T follicular helper cell (primary cell): ENCODE data around the gene ATP6V1G1.

Experiments used
- DNase-seq: peaks from one replicate; pipeline ENCODE4 v3.0.0-alpha.2; 2020; ENCODE audit warnings: low read depth

The ATP6V1G1 gene

DNA sequence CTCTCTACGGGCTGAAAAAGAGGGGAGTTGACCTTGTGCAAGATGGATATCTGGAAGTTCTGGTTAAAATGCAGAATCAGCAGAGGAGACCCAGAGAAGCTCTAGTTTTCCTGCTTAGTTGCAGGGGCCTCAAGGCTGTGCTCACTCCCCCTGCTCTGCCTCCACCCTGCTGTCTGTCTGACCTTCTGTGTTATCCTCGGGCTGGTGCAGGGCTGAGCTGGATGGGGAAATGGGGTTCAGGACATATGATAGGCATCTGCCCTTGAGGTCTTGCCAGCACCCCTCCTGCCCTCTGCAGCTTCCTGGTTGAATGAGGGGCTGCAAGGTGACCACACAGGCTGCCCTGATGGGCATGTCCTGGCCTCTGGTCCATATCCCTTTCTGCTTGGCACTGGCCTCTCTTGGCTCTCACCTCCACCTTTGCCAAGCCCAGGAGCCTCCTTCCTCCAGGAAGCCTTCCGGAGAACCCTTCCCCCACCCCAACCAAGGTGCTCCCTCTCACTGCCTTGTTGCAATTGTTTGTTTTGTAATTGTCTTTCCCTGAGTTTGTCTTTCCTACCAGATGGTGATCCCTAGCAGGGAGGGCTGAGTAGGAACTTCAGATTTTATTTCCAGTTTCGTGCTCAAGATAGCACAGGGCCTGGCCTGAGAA lies 24.8 kb downstream of the ATP6V1G1 start:
- no peak for DNase-seq

DNA sequence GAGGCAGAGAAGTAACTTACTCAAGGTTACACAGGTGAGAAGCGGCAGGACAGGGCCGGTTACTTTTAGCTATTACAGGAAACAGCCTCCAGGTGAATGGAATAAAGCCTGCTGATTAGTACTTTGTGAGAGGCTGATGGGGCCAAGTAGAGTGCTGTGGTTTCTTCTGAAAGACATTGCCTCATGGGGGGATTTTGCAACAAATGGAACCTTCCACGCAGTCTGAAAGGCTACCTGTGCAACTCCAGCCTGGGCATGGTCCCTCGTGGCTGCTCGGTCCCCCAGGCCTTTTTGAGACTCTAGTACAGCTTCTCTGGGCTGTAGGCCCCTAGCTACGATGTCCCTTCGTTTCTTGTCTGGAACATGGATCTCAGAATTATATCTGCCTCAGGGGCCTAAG lies 25.5 kb downstream of the ATP6V1G1 start:
- no peak for DNase-seq

DNA sequence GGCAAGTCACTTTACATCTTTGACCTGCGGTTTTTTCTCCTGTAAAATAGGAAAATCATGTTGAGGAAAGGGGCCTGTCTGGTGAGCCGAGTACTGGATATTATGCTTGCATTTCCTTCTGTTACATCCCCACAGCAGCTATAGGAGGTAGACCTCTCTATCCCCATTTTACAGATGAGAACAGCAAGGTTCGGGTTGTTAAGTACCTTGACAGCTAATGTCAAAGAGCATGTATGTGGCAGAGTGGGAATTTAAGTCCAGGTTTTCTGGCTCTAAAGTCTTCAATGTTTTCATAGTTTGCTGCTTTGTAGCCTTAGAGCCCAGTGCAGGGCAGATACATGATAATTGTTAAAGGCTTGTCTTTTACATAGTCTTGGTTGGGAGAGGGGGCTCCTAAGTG lies 26.4 kb downstream of the ATP6V1G1 start:
- no peak for DNase-seq

DNA sequence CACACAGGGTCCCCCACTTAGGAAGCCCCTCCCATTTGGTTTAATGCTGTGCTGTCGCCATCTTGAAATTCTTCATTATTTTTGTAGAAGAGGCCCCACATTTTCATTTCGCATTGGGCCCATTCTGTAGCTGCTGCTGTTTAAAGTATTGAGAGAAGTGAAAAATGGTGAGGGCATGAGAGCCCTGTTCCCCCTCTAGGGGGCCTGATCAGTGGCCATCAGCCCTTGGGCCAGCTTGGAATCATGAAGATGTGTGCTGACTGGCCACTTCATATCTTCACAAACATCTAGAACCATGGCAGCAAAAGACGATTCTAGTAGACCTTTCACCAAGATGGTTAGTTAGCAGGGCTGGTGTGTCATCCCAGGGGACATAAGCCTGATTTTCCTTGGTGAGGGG lies 26.8 kb downstream of the ATP6V1G1 start:
- DNase-seq = no peak

DNA sequence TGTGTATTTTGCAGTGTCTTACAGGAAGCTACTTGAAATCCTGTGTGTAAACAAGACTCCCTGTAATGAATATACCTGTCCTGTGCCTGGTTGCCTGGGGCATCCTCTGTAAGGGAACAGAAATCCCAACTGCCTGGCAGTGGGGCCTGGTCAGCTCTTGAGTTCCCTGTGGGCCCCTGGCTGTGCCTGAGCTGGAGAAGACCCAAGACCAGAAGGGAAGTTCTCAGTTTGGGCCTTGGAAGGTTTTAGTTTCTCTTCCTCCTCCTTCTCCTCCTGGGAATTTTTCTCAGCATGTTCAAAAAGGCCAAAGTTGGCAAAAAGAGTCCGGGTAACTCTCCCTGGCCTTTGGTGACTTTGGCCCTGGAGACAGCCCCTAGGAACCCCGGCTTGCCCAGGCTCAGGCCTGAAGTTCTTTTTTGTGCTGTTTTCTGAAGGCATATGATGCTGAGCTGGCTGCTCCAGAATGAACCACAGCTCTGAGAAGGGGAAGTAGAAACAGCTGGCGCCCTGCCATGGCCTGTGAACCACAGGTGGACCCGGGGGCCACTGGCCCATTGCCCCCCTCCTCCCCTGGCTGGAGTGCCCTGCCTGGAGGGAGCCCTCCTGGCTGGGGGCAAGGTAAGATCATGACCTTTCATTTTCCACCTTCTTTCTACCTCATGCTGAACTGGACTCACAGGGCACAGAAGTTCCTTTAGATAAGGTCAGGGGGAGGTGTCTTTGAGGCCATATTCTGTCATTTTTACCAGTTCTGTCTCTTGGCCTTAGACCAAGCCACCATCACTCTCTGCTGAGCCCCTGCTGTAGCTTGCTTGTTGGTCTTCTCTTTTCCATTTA lies 29.3 kb downstream of the ATP6V1G1 start:
- DNase-seq = no peak

DNA sequence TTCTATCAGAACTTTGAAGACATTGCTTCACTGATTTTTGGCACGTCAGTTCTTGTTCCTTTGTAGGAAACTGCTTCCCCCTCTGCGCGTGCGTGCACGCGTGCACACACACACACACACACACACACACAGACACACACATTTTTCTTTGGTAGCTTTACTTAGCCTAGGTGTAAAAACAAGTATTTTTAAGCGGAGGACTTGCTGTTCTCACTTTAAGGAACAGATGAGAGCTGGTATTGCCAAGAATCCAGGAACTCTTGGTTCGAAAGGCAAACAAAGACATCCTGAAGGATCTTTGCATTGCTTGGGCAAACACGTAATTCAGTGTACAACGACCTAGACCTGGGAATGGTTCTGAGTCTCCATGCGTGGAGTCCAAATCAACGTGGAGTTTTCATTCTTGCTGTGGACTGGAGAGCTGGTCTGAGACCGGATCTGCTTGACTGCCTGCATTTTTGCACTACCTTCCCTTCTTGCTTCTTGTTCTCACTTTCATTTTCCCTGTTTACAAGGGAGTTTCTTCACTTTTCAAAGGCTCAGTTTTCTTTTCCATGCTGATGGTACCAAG lies 31.7 kb downstream of the ATP6V1G1 start:
- no peak for DNase-seq

DNA sequence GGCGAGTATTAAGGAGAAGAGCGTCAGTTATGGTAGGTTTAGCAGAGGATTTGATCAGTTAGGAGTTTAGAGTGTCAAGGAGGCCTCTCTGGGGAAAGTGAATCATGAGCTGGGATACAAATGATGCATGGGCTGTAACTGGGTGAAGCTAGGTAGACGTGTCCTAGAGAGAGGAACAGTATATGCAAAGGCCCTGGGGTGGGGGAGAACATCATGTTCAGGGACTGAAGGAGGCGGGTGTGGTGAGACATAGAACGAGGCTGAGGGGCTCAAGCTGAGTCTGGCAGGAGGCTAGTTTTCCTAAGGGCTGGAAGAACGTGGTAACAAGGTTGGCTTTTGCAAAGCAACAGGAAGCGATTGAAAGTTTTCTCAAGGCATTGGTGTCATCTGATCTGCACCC lies 34.0 kb downstream of the ATP6V1G1 start:
- no peak for DNase-seq

DNA sequence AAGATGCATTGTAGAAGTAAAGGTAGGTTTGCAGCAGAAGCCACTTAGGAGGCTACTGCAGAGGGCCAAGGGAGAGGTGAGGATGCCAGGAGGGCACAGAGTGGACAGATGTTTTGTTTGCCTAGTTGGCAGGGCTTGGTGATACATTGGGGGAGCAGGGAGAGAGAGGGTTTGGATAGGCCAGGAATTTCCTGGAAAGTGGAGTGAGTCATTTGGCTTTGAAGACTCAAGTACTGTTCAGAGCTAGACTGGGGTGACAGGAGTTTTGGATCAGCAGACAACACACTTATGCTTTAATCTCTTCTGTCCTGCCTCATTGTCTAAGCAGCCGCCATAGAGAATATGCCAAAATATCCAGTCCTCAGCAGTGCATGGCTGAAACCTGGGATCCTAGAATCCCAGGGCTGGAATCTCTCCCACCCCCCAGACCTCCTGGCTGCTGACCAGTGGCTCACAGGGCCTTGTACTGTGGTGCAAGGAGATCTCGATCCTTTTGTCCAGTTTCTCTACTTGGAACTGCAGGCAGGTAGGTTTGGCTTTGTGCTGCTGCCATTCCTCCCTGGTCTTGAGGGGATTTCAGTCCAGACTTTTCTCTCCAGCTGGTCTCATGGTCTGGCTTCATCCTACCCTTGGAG lies 34.5 kb downstream of the ATP6V1G1 start:
- no peak for DNase-seq

DNA sequence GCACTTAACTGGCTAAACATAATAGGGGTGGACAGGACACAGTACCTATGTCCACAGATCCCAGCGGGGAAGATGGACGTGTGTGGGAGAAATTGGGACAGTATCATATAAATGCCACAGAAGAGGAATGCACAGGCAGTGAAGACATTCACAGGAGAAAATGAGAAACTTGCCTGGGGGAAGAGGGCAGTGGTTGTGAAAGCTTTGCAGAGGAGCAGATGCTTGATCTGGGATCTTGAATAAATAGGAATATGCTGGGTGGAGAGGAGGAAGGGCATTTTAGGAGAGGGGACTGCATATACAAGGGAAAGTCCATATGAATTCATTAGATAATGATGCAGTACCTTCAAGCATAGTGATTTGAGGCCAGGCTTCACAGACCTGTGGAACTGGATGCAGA lies 37.1 kb downstream of the ATP6V1G1 start:
- no peak for DNase-seq

DNA sequence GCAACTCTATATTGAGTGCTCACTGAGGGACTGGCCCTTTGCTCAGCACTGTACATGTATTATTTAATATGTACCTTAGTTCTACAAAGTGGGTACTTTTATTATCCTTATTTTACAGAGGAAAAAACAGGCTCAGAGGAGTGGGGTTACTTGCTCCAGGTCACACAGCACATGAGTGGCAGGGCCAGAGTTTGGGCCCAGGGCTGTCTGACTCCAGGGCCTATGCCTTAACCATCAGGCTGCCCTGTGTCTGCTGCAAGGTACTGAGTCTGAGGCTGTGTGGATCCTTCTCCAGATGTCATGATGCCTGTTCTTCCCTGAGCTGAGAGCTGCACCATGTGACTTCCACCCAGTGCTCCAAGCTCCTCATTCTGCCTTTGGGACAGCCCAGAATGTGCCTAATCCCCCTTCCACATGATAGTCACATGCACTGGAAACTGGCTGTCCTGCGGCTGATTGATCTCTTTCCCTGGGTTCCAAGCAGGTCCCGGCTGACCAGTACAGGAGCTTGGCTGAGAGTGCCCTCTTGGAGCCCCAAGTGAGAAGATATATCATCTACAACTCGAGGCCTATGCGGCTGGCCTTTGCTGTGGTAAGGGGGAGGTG lies 38.9 kb downstream of the ATP6V1G1 start:
- DNase-seq = no peak

DNA sequence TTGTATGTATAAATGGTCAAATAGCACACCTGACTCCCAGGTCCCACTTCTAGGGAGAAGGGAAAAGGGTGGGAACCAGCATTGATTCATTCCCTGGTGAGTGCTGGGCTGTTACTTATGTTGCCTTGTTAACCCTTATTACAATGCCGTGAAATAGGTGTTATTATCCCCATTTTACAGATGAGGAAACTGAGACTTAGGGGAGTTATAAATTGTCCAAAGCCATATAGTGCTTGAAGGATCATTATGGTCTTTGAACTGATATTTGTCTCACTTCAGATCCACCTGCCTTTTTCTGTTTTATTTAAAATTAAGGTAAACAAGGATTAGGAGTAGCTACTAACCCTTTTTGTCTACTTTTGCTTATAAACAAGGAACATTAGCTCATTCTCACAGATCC lies 40.0 kb downstream of the ATP6V1G1 start:
- no peak for DNase-seq

DNA sequence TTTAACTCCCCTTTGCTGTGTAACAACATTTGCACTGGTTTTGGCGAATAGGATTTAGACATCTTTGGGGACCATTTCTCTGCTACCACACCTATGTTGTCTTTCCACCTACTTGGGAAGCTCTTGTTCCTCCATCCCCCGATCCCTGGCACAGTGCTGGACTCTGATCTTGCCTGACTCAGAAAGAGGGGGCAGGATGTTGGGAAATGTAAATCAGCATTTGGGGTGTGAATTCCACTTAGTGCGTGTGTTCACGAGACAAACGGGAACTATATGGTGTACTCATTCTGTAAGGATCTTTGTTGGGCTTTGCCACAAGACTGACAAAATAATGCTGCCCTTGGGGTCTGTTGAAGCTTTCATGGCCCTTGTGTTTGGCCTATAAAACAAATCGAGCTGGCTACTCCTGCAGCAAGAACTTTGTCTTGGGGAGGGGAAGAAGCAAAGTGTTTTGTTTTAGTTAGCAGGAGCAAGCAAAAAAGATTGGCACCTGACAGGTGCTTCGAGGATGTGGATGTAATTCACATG lies 42.1 kb downstream of the ATP6V1G1 start:
- DNase-seq = no peak

DNA sequence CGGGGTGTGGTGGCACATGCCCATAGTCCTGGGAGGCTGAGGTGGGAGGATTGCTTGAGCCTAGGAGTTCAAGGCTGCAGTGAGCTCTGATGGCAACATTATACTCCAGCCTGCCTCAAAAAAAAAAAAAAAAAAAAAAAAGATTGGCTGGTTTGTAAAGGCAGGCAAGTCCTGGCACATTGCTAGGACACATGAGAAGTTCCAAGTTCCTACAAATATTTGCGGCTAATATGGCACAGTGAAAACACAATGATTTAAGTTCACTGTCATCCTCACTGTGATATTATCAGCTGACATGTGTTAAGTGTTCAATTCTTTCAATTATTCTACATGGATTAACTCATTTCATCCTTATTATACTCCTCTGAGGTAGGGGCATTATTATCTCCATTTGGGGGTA lies 43.6 kb downstream of the ATP6V1G1 start:
- no peak for DNase-seq

DNA sequence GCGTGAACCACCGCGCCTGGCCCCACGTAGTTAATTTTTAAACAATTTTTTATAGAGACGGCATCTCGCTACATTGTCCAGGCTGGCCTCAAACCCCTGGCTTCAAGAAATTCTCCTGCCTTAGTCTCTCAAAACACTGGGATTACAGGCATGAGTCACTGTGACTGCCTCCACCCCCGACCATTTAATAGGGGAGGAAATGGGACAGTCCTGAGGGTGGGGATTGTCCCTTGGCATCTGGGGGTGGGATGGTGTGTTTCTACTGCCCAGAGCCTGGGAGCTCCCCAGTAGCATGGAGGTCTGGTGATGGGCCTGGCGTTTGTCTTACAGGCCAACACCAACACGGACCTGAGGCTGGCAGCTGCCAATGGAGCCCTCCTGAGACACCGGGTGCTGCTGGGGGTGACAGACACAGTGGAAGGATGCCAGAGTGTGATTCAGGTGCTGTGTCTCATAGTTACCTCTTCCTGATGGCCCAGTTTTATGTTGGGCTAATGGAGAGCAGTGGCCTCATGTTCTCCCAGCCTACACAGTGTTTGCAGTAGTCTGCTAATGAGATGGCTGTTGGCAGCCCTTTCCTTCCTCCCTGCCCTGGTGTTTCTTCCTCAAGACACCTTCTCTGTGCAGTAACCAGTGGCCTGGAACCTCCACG lies 46.0 kb downstream of the ATP6V1G1 start:
- DNase-seq = no peak

DNA sequence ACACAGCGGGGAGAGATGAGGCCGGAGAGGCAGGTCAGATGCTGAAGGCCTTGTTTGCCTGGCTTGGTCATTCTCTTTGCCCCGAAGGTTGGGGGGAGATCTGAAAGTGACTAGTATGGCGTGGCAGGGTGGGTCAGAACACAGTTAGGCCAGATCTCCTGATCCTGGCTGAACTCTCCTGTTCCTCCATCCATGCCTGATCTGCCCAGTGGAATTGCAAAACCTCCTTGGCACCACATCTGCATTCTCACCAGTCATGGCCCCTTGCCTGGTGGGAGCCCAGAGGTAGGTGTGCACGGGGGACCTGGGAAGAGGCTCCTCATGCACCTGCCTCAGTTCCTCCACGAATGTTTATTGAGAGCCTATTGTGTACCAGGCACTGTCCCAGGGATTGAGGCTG lies 46.8 kb downstream of the ATP6V1G1 start:
- no peak for DNase-seq

DNA sequence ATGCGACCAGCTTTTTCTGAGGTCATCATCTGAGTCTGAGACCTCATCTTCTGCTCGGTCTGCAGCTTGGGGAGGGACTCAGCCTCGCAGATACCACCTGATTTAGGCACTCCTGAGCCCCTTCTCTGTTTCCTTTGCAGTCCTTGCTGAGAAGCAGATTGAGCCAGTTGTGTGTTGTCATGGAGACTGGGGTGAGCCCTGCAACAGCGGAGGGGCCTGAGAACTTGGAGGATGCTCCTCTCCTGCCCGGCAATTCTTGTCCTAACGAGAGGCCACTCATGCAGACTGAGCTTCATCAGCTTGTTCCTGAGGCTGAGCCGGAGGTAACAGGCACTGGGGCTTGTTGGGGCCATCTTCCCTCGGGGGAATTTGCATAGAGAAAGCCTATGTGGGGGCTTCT lies 50.8 kb downstream of the ATP6V1G1 start:
- no peak for DNase-seq

DNA sequence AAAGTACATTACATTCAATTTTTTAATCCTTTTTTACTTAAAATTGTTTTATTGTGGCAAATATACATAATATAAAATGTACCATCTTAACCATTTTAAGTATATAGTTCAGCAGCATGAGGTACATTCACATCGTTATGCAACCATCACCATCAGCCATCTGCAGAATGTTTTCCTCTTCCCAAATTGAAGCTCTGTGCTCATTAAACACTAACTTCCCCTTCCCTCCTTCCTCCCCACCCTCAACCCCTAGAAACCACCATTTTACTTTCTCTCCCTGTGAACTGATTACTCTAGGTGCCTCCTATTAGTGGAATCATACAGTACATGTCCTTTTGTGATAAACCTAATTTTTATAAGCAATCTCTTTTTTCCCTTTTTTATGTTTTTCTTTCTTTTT lies 54.4 kb downstream of the ATP6V1G1 start:
- no peak for DNase-seq

DNA sequence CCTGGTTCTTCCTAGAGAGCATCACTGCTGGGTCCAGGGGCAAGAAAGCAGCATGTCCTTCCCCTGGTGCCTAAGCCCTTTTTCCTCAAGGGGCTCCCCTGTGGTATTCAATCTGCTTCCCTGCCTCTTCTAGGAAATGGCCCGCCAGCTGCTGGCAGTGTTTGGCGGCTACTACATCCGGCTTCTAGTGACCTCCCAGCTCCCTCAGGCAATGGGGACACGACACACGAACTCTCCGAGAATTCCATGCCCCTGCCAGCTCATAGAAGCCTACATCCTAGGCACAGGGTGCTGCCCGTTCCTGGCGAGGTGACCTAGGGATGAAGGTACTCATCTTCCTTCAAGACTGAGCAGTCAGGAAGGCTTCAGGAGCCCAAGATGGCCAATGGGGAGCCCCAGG lies 55.4 kb downstream of the ATP6V1G1 start:
- DNase-seq = no peak

DNA sequence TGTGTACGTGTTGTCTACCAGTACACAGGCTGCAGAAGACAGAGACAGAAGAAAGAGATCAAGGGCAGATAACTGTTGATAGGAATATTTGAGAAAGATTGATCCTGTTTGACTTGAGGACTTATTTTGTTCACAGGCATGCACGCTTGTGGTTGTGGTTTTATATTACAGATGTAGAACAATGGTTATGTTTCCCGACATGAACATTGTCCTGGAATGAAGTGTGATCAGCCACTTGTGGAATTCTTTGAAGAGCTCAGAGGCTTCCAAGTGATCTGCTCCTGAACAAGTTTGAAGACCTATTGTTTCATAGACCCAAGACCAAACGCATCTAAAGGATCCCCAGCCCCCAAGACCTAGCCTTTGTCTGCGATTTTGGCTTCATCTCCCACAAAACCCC lies 56.3 kb downstream of the ATP6V1G1 start:
- DNase-seq = no peak
